IPS-NIHi11 (cell line): ENCODE measurements around the gene SLAIN2.

Source experiments
- DNase-seq: peaks from one replicate; pipeline ENCODE4 v3.0.0; 2012; ENCODE audit warnings: mixed read lengths, low spot score

SLAIN2 gene

DNA sequence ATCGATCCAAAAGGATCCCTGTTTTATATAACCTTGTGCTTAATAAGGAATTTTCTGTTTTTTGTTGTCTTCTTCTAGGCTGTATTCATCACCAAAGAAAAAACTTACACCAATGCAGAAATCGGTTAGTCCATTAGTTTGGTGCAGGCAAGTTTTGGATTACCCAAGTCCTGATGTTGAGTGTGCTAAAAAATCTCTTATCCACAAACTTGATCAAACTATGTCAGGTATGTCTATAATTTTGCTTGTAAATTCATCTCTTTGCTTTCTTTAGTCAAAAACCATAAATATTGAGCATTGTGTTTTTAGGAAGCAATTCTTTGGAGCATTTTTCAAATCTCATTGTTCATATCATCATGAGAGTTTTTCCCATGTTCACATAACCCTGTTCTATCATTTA is 28.4 kb downstream of the SLAIN2 start:
- no peak for DNase-seq

DNA sequence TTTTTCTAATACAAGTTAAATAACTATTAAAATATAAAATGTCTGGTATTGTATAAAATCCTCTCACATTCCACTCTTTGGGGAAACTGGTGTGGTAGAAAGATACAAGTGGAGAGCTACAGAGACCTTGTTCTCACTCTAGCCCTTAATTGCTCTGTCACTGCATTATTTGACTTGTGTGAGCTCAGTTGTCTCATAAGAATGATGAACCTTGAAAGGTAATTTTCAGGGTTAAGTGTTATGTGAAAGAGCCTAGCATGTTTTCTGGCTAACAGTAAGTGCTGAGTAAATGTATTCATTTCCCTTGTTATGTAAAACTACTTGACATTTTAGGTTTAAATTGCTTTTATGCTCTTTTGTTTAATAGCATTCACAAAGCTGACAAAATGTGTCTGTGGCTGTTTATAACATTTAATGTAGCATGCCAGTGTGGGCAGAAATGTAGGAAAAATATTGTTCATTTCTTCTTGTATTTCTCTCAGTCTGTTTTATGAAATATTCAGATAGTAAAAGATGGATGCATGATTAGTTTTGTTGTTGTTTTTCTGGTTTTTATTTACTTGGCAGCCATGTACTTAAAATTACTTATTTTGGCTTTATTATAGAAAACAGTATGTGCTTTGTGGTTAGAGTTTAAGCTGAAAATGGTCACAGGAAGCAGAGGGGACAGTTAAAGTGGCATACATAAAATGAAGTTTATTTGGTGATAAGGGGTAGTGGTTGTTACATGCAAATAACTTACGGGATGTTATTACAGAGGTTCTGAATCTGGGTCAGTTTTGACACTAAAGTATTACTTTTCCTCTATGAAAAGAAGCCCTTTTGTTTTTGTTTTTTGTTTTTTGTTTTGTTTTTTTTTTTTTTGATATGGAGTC is 29.2 kb downstream of the SLAIN2 start:
- no peak for DNase-seq

DNA sequence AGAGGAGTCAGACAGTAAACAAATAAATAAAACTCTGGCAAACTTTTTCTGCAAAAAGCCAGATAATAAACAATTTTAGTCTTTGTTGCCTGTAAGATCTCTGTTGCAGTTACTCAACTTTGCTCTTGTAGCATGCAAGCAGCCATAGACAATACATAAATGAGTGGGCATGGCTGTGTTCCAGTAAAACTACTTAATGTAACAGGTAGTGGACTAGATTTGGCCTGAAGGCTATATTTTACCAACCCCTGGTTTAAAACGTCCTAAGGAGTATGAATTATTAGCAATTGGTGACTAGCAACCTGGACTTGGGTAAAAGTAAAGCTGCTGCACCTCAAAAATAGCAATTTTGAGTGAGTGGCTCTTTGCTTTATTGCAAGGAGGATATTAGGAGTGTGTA is 30.9 kb downstream of the SLAIN2 start:
- no peak for DNase-seq

DNA sequence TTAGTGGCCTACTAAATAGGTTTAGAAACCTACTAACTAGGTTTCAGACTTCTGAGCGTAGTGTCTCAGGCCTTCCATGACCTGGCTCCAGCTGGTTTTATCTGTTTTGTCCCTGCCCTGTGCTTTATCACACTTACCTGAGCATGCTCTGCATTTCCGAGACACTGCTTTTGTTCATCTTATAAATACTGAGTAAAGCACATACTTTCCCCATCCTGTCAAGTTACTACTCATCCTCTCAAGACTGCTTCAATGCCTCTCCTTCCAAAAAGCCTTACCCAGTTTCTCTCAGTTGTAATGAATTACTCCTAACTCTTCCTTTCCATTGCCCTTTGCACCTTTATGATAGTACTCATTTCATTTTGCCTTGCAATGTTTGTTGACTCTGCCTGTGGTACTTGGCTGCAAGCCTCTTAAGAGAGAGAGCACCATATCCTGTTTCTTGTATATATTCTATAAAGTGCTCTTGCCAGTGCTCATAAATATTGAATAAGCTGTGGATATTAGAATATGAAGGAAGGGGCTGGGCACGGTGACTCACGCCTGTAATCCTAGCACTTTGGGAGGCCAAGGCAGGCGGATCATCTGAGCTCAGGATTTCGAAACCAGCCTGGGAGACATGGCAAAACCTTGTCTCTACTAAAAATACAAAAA is 34.4 kb downstream of the SLAIN2 start:
- DNase-seq = no peak

DNA sequence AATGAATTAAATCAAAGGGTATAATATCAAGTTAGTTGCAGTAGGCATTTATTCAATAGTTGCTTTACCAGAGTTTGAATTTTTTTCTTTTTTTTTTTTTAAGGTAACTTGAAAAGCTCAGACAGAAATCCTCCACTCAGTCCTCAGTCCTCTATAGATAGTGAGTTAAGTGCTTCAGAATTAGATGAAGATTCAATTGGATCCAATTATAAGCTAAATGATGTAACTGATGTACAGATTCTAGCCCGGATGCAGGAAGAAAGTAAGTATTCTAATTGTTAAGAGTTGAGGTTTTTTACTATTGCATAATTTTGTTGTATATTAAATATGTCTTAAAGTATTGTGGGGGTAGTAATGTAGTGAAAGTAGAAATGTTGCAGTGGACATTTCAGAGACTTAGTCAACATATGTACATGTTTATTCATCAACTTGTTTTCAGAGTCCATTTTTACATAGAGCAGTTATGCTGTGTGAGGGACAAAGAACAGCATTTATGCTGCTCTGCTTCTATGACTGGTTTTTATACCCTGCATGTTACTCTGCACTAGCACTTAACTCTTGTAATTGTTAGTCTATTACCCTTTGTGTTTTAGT is 38.4 kb downstream of the SLAIN2 start:
- no peak for DNase-seq

DNA sequence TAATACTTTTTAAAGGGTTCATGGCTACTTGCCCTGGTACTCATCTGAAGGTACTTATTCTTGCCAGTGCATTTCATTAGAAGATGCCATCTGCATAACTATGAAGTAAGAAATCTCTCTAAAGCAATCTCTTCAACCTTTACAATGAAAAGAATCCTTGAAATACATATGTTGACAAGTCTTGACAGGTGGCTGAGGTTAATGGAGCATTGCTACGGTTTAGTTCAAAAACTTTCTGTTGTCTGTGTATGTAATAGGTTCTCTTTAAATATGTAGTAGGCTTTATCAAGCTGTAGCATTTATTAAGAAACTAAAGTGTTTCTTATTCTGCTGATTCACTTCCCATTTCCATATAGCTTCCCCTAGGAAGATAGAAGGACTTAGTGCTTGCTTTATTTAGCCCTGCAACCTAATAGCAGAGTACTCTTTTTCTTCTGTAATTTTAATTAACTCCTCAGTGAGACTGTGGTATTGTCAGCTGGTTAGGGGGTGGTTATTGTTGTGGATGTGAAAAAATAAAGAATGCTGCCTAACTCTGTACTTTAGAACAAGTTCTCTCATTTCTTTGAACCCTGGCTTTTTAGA is 39.3 kb downstream of the SLAIN2 start:
- DNase-seq = no peak

DNA sequence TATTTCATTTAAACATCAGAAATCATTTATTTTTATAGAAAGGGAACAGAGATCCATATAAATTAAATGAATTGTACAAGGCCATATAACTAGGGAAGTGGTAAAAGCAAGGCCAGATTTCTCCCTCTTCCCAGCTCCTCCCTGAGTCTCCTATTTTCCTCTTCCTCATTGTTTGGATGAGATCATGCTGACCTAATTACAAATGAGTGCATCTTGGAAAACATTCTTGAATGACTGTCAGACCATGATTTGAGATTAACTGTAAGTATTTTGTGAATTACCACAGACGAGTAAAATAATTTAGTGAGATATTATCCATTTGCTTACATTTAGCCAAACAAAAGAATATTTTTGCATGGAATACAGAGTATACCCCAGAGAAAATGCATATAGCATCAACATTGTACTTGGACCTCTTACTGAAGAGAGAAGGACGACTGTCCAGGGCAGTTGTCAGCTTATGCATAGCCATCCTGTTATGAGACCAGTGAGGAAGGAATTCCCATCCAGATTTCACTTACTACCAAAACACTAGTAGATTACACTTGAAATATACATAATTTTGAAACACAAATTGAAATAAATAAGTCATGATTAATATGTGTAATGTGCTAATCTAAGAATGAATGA is 47.3 kb downstream of the SLAIN2 start:
- no peak for DNase-seq

DNA sequence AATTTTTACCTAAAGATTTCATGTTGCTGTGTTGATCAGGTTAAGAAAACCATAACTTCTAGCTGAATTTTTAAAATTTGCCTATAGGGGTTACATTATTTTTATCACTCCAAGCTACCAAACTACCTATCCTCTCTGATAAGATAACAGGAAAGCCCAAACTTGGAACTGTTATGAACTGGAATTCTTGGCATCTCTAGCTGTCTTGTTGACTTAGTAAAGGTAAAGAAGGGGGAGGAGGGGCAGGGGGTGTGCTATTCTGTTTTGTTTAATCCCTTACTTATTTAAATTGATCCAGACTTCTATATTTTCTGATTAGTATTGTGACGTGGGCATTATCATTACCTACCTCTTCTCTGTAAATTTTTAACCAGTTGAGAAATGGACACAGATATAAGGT is 54.7 kb downstream of the SLAIN2 start:
- DNase-seq = no peak

DNA sequence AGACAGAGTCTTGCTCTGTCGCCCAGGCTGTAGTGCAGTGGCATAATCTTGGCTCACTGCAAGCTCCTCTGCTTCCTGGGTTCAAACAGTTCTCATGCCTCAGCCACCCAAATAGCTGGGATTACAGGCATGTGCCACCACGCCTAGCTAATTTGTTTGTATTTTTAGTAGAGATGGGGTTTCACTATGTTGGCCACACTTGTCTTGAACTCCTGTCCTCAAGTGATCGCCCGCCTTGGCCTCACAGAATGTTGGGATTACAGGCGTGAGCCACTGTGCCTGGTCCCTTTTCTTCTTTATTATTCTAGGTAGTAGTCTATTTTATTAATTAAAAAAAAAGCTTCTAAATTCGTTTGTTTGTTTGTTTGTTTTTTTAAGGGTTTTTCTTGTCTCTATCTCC is 59.1 kb downstream of the SLAIN2 start:
- no peak for DNase-seq

DNA sequence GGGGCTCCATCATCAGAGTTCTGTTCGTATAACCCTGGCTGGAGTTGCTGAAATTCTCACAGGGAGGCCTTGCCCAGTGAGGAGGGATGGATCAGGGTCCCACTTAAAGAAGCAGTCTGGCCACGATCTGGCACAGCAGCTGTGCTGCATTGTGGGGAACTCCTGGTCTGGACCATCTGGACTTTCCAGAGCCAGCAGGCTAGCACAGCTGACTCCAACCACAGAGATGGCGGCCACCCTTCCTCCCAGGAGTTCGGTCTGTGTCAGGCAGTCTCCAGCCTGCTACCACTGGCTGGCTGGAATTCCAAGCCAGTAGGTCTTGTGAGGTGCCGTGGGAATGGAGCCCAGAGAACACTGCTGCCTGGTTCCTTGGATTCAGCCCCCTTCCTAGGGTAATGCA is 62.0 kb downstream of the SLAIN2 start:
- DNase-seq = no peak

DNA sequence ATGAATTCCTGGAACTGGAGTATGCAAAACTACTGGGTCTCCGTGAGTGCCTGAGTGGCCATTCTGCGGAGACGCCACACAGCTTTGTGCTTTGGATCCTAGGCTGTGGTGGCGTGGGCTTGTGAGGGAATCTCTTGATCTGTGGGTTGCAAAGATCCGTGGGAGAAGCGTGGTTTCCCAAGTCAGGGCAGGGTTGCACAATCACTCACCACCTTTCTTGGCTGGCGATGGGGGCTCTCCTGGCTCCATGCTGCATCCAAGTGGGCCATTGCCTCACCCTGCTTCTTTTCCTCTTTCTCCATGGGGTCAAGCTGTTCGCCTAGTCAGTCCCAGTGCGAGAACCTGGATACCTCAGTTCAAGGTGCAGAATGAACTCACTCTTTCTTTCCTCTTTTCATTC is 62.5 kb downstream of the SLAIN2 start:
- no peak for DNase-seq

DNA sequence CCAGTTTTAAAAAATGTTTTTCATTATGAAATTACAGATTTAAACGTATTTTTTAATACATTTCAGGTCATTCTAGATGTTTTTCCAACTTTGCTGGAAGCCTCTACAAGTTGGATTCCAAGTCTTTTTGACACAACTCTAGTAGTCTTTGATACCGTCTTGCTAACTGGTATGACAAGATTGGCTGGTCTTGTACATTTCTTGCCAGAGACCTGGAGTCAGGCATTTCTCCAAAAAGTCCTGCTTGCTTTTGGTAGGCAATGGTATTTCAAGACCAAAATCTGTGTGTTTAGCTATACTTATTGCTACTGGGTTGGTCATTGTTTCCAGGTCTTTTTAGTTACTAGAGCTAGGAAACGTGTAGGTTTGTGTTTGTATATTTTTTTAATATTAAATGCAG is 64.6 kb downstream of the SLAIN2 start:
- no peak for DNase-seq

DNA sequence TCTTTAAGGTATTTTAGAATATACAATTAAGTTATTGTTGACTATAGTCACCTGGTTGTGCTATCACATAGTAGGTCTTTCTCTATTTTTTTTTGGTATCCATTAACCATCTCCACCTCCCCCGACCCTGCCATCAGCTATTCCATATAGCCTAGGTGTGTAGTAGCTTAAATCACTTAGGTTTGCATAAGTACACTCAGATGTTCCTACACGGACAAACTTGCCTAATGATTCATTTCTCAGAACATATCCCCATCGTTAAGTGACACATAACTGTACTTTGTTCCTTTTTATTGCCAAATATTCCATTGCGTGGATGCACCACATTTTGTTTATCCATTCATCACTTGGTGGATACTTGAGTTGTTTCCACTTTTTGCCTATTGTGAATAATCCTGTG is 67.9 kb downstream of the SLAIN2 start:
- DNase-seq = no peak

DNA sequence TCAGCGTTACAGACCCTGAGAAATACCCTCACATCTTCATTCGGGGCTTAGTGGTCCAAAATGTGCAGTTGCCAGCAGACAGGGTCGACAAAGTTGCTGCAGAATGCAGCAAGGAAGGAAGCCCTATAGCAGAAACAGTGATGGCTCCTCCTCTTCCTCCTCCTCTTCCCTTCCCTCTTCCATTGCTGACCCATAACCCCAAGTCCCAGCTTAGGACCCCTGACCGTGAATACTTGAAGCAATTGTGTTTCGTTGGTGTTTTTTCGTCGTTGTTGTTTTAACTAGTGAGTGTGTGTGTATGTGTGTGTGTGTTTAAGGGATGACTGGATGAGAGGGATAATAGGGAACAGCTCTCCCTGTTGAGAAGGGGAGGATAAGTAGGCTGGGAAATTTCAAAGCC is 69.5 kb downstream of the SLAIN2 start:
- DNase-seq = no peak

DNA sequence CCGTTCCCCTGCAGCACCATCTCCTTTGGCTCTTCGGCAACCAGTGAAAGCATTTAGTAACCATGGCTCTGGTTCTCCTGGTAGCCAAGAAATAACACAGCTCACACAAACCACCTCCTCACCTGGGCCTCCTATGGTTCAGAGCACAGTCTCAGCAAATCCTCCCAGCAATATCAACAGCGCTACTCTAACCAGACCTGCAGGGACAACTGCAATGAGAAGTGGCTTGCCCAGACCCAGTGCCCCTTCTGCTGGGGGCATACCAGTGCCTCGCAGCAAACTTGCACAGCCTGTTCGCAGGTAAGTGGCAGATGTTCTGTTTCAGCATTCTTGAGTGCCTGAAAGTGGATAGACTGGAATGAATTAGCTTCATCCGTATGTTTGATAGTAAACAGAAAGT is 78.8 kb downstream of the SLAIN2 start:
- DNase-seq = no peak

DNA sequence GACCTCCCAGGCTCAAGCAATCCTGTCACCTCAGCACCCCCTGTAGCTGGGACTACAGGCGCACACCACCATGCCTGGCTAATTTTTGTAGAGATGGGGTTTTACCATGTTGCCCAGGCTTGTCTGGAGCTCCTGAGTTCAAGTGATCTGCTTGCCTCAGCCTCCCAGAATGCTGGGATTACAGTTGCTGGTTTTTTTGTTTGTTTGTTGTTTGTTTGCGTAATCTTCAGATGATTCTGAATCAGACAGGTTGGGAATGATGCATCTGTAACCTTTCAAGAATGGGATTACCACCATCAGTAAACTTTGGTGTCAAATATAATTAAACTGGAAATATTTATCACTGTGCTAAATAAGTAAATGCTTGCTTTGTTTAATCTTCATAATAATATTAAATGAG is 79.8 kb downstream of the SLAIN2 start:
- no peak for DNase-seq

DNA sequence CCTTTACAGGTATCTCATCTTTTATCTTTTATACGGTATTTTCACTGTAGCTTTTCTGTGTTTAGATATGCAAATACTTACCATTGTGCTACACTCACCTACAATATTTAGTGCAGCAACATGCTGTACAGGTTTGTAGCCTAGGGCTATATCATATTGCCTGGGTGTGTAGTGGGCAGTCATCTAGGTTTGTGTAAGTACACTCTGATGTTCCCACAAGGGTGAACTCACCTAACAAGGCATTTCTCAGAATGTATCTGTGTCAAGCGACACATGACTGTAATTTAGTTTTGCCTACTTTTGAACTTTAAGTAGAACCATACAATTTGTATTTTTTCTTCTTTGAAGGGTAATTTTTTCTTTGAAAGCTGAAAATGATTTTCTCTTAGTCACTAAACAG is 87.6 kb downstream of the SLAIN2 start:
- no peak for DNase-seq

DNA sequence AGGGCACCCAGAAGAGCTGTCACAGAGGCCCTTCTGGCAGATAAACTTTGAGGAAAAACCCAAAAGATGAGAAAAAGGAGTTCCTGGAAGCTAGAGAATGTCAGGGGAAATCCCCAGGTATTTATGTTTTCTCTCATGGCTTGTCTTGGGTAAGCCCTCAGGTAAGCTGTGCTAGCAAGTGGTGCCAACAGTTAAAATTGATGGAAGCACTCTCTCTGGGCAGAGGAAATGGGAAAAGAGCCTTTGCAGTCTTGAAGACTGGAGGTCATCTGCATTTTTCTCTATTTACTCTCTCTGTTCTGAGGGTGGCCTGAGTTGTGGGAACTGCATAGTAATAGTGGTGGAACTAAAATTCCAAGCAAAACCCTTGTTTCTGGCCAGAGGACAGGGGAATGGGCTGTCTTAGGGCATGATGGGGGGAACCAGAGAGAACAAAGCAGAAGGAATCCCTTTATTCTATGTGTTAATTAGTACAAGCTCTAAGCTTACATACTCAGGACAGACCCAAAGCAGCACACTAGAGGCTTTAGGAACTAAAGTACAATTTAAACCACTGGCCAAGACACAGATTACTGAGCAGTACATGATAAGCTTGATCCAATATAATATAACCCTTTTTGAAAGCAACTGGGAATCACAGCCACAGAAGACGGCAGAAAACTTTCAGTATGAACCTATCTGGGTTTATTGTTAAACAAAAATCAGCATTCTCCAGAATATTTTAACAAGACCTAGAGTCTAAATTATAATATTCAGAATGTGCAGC is 88.6 kb downstream of the SLAIN2 start:
- DNase-seq = no peak

DNA sequence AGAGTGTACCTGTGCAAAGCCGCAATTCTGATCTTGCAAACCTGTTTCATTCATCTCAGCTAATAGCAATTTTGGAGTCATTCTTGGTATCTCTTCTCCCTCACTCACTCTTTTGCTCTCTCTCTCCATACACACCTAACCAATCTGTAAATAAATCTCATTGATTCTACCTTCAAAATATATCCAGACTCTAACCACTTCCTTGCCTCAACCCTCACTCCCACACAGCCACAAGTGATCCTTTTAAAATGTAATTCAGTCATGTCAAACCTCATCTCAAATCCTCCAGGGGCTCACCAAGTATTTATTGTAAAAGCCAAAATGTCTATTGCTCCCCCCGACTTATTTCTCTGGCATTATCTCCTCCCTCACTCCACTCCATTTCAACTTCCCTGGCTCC is 90.1 kb downstream of the SLAIN2 start:
- DNase-seq = no peak

DNA sequence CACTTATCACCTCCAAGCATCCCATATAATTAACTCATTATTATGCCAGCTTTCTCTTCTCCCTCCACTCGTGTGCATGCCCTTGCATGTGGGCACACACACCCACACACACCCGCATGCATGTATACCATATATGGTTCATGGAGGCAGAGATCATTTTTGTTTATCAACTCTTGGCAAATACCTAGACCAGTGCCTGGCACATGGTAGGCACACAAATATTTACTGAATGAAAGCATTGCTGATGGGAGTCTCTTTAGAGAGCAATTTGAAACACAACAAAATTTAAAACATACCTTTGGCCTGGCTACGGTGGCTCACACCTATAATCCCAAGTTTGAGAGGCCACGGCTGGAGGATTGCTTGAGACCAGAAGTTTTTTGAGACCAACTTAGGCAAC is 90.7 kb downstream of the SLAIN2 start:
- DNase-seq = no peak

DNA sequence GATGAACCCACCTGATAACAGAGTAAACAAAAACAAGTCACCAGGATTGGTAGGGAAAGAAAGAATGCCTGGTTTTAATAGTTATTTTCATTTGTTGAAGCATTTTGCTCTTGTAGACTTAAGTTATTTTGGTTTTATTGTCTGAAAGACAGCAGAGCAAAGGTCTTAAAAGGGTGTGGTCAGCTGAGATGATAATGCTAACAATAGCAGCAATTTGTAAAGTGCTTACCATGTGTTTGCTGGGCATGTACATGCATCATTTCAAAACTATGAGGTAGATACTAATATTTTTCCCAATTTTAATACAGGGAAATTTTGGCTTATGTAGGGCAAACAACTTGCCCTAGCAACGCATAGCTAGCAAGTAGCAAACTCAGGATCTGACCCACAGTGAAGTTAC is 95.0 kb downstream of the SLAIN2 start:
- no peak for DNase-seq

DNA sequence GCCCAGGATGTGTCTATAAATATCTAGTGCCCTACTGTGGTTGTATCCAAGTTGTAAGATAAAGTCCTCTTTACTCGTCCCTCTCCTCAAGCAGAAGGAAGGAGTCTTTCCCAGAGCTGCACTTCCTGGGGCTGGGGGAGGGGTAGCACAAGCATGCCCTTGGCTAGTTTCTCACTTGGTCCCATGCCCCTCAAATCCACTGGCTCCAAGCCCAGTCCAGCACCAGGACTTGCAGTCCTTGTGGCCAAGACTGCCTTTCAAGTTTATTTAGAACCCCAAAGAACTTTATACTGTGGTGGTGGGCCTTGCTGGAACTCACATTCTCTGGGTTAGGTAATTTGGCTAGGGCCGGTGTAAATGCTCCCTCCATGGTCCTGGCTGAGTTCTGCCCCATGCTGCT is 98.7 kb downstream of the SLAIN2 start:
- no peak for DNase-seq
